ENCODE data around the gene B3GAT3. TPM values are rescaled to one million over a fixed set of nuclear protein-coding genes. Genes with fewer than 3 reads are reported as not detected.
A peak's percentile ranks its signal among the peaks of the same experiment; 100 is the strongest.

The B3GAT3 gene
- total and polyA plus RNA-seq, 2 of the 8 experiments (the other 6 are each of a cell fraction or from before 2014, with no cell fraction given): 28.0 to 39.0 TPM

- no peak for TF ChIP-seq RAD21 (IDR thresholded peaks at IDR 0.05 in 1 of 2, conservative IDR thresholded peaks at IDR 0.05 in 1 of 2; ENCODE audit: low read depth in 2 of 2, low read length in 2 of 2)
- TF ChIP-seq TEAD4 (IDR thresholded peaks at IDR 0.05; ENCODE audit: low read depth, low read length): no peak
- peak; percentile 26; the same call in 1 of the 2 replicates for TF ChIP-seq BACH1 (IDR thresholded peaks at IDR 0.05; ENCODE audit: low read length)
- no peak for TF ChIP-seq KDM4A (IDR thresholded peaks at IDR 0.05; ENCODE audit: low read depth, low read length, severe bottlenecking)
- peak; percentile 16 for TF ChIP-seq PHF8 (conservative IDR thresholded peaks at IDR 0.05; ENCODE audit: low read depth, low read length)
- TF ChIP-seq, protein P1, sequence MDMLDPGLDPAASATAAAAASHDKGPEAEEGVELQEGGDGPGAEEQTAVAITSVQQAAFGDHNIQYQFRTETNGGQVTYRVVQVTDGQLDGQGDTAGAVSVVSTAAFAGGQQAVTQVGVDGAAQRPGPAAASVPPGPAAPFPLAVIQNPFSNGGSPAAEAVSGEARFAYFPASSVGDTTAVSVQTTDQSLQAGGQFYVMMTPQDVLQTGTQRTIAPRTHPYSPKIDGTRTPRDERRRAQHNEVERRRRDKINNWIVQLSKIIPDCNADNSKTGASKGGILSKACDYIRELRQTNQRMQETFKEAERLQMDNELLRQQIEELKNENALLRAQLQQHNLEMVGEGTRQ (IDR thresholded peaks at IDR 0.05; ENCODE audit: low read length): no peak
- TF ChIP-seq SP4 (IDR thresholded peaks at IDR 0.05; ENCODE audit: low read length): peak; percentile 63; the same call in 1 of the 2 replicates
- TF ChIP-seq FOSL1 (IDR thresholded peaks at IDR 0.05; ENCODE audit: insufficient read depth, low read depth, low read length): no peak
These were observed 48.0 kb downstream of the B3GAT3 start, which contains the start of gene EEF1G (continued) for GRCh38 chr11:62573592-62574362.

Measured in H1 (cell line).